ENCODE data around the gene OTUD4. TPM values are rescaled to one million over a fixed set of nuclear protein-coding genes. Genes with fewer than 3 reads are reported as not detected.
A peak's percentile ranks its signal among the peaks of the same experiment; 100 is the strongest.
"Not testable (repeated sequence)": the region's sequence is repeated elsewhere in the genome, so short reads cannot be mapped to it uniquely, and the experiment has no call there.

OTUD4 gene
- total RNA-seq, 1 donor = 77.1 TPM

- no peaks in the 10 kb centered on the region for H3K9me3 ChIP-seq (ENCODE audit: low read depth, low read length)
- H3K4me1 ChIP-seq (ENCODE audit: insufficient read depth, low read length) = no peaks in the 10 kb centered on the region
- no peak overlapping the region for H3K4me3 ChIP-seq (ENCODE audit: low read length)
- H3K27me3 ChIP-seq (ENCODE audit: insufficient read depth, low read length) = no peaks in the 10 kb centered on the region
Observed at GRCh38 chr4:145195167-145195952, 15.0 kb upstream of the OTUD4 start.

DNA sequence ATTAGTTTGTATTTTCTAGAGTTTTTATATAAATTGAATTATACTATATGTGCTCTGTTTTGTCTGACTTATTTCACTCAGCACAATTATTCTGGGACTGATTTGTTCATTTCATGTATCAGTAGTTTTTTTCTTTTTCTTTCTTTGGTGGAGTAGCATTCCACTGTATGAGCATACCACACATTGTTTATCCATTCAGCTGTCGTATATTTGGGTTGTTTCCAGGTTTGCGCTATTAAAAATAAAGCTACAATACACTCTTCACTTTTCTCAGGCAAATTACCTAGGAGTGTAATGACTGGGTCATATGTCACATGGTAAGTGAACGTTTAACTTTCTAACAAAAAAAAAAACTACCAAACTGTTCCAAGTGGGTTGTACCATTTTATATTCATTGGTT is 9.6 kb upstream of the OTUD4 start:
- no peaks in the 10 kb centered on the region for H3K9me3 ChIP-seq (ENCODE audit: low read depth, low read length)
- H3K27me3 ChIP-seq (ENCODE audit: insufficient read depth, low read length) = no peaks in the 10 kb centered on the region
- H3K4me1 ChIP-seq (ENCODE audit: insufficient read depth, low read length) = peaks cover 5% of the 10 kb centered on the region
- no peak overlapping the region for H3K4me3 ChIP-seq (ENCODE audit: low read length)

GRCh38 chr4:145186729-145187128 is 6.3 kb upstream of the OTUD4 start:
- H3K4me1 ChIP-seq (ENCODE audit: insufficient read depth, low read length) = peaks cover 5% of the 10 kb centered on the region
- H3K4me3 ChIP-seq (ENCODE audit: low read length) = no peak overlapping the region
- no peaks in the 10 kb centered on the region for H3K9me3 ChIP-seq (ENCODE audit: low read depth, low read length)
- no peaks in the 10 kb centered on the region for H3K27me3 ChIP-seq (ENCODE audit: insufficient read depth, low read length)

- Histone ChIP-seq H3K9me3 (ENCODE audit: low read depth, low read length) (no peaks in the 10 kb centered on the region), H3K27me3 (ENCODE audit: insufficient read depth, low read length) (no peaks in the 10 kb centered on the region), H3K4me3 (ENCODE audit: low read length) (no peak overlapping the region), H3K4me1 (ENCODE audit: insufficient read depth, low read length) (peaks cover 18% of the 10 kb centered on the region)
Observed at GRCh38 chr4:145183581-145183980, 3.2 kb upstream of the OTUD4 start.

GRCh38 chr4:145183023-145183422 is 2.6 kb upstream of the OTUD4 start:
- Histone ChIP-seq H3K4me1 (ENCODE audit: insufficient read depth, low read length) (peaks cover 24% of the 10 kb centered on the region), H3K27me3 (ENCODE audit: insufficient read depth, low read length) (no peaks in the 10 kb centered on the region), H3K9me3 (ENCODE audit: low read depth, low read length) (no peaks in the 10 kb centered on the region), H3K4me3 (ENCODE audit: low read length) (no peak overlapping the region)

GRCh38 chr4:145182222-145182621 is 1.8 kb upstream of the OTUD4 start:
- Histone ChIP-seq H3K9me3 (ENCODE audit: low read depth, low read length) (no peaks in the 10 kb centered on the region), H3K4me1 (ENCODE audit: insufficient read depth, low read length) (peaks cover 32% of the 10 kb centered on the region), H3K4me3 (ENCODE audit: low read length) (no peak overlapping the region), H3K27me3 (ENCODE audit: insufficient read depth, low read length) (no peaks in the 10 kb centered on the region)

GRCh38 chr4:145181091-145181501 is 707 bp upstream of the OTUD4 start:
- Histone ChIP-seq H3K4me1 (ENCODE audit: insufficient read depth, low read length) (peaks cover 38% of the 10 kb centered on the region), H3K27me3 (ENCODE audit: insufficient read depth, low read length) (no peaks in the 10 kb centered on the region), H3K4me3 (ENCODE audit: low read length) (peak overlapping the region; percentile 80), H3K9me3 (ENCODE audit: low read depth, low read length) (no peaks in the 10 kb centered on the region)

- H3K4me1 ChIP-seq (ENCODE audit: insufficient read depth, low read length) = peaks cover 46% of the 10 kb centered on the region
- H3K27me3 ChIP-seq (ENCODE audit: insufficient read depth, low read length); H3K9me3 ChIP-seq (ENCODE audit: low read depth, low read length): not testable (repeated sequence)
- H3K4me3 ChIP-seq (ENCODE audit: low read length) = peak overlapping the region; percentile 80
Observed at GRCh38 chr4:145179861-145180297, 510 bp downstream of the OTUD4 start.

DNA sequence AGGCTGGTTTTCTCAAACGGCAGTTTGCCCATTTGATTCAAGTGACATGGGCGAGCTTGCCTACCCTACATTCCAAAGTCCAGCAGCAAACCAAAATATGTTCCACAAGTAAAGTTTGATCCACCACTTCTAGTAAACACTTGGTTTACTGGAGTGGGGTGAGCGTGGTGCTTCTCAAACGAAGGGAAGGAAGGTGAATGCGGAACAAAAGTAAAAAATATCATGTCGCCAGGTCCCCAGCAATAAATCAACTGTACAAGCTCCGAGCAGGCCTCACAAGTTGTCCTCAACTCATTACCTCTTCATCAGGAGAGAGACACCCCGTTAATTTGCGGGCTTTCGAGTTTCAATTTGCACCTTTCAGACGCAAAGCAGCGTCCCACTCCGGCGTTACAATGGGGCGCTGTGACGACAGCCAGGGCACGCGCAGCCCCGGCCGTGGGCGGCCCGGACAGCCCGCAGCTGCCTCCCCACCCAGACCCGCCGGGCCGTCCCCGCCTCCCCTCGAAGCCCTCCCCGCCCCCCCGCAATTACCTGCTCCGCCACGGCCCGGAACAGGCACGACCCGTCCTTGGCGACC is 1.0 kb downstream of the OTUD4 start:
- H3K27me3 ChIP-seq (ENCODE audit: insufficient read depth, low read length) = no peaks in the 10 kb centered on the region
- no peaks in the 10 kb centered on the region for H3K9me3 ChIP-seq (ENCODE audit: low read depth, low read length)
- H3K4me1 ChIP-seq (ENCODE audit: insufficient read depth, low read length) = peaks cover 46% of the 10 kb centered on the region
- peak overlapping the region; percentile 80 for H3K4me3 ChIP-seq (ENCODE audit: low read length)

DNA sequence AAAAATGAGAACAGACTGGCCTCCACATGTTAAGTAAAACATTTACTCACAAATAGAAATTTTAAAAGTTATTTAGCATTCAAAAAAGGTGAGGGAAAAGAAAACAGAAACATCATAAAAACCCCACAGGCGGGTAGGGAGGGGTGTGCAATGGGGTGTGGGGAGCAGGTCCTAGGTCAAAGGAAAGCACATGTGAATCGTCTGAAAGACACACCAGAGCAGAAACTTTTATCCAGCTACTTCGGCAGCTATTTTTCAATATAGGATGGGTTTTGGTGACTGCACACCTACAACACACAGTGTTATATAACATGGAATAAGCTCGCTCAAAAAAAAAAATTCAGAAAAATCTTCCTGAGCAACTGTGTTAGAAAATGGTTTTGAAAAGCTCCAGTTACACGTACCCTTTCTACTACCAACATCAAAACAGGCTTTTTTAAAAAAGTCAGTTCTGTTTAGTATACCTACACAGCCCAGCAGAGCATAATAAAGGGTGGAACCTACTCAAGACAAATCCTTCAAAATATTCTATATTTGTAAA is 1.6 kb downstream of the OTUD4 start:
- no peaks in the 10 kb centered on the region for H3K9me3 ChIP-seq (ENCODE audit: low read depth, low read length)
- peak overlapping the region; percentile 80 for H3K4me3 ChIP-seq (ENCODE audit: low read length)
- peaks cover 46% of the 10 kb centered on the region for H3K4me1 ChIP-seq (ENCODE audit: insufficient read depth, low read length)
- no peaks in the 10 kb centered on the region for H3K27me3 ChIP-seq (ENCODE audit: insufficient read depth, low read length)

DNA sequence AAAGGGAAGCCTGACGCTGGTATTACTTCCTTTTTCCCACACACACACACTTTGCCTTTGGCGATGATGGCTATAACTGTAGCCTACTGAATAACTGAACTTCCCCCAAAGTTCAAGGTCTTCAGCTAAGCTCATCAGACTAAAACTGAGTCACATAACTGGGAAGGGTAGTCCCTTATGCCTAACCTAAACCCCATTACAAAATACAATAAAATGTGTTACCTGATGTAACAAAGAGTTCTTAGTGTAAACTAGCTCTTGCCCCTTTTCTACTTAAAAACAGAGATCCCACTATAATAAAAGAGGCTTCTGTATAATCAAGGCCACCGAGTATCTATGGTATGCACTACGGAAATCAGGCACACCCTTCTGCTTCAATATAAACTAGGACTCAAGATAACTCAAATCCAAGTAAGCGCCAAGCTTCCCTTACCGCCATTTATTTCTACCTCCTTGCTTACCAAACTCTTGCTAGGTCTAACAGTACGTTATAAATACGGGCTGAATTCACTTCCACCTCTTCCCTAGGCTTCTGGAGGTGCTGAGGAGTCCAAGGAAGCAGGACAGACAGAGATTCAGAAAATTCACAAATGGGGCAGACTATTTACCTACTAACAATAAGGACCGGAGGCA is 2.4 kb downstream of the OTUD4 start:
- no peaks in the 10 kb centered on the region for H3K27me3 ChIP-seq (ENCODE audit: insufficient read depth, low read length)
- H3K9me3 ChIP-seq (ENCODE audit: low read depth, low read length) = no peaks in the 10 kb centered on the region
- peaks cover 46% of the 10 kb centered on the region for H3K4me1 ChIP-seq (ENCODE audit: insufficient read depth, low read length)
- H3K4me3 ChIP-seq (ENCODE audit: low read length) = peak overlapping the region; percentile 80

GRCh38 chr4:145177511-145177905 is 2.9 kb downstream of the OTUD4 start:
- no peaks in the 10 kb centered on the region for H3K9me3 ChIP-seq (ENCODE audit: low read depth, low read length)
- no peaks in the 10 kb centered on the region for H3K27me3 ChIP-seq (ENCODE audit: insufficient read depth, low read length)
- peaks cover 46% of the 10 kb centered on the region for H3K4me1 ChIP-seq (ENCODE audit: insufficient read depth, low read length)
- no peak overlapping the region for H3K4me3 ChIP-seq (ENCODE audit: low read length)

- Histone ChIP-seq H3K4me1 (ENCODE audit: insufficient read depth, low read length) (peaks cover 46% of the 10 kb centered on the region), H3K27me3 (ENCODE audit: insufficient read depth, low read length) (no peaks in the 10 kb centered on the region), H3K9me3 (ENCODE audit: low read depth, low read length) (no peaks in the 10 kb centered on the region), H3K4me3 (ENCODE audit: low read length) (no peak overlapping the region)
Observed at GRCh38 chr4:145176641-145177432, 3.6 kb downstream of the OTUD4 start.

DNA sequence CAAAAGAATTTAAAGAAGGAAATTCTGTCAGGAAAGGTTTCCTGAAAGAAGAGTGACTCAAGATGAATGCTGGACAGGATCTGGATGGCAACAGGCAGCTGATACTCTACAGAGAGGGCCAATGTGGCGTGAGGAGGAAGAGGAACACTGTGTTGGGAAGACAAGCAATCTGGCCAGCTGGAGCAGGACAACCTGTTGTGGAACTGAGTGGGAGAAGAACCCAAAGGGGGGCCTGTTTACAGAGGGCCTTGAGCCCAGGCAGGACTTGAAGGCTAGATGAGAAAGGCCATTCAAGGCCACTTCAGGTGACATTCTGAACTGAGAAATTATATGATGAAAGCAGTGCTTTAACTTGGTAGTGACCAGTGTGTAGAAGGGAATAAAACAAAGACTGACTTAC is 8.5 kb downstream of the OTUD4 start:
- Histone ChIP-seq H3K9me3 (ENCODE audit: low read depth, low read length) (no peaks in the 10 kb centered on the region), H3K4me1 (ENCODE audit: insufficient read depth, low read length) (peaks cover 16% of the 10 kb centered on the region), H3K27me3 (ENCODE audit: insufficient read depth, low read length) (no peaks in the 10 kb centered on the region), H3K4me3 (ENCODE audit: low read length) (no peak overlapping the region)

DNA sequence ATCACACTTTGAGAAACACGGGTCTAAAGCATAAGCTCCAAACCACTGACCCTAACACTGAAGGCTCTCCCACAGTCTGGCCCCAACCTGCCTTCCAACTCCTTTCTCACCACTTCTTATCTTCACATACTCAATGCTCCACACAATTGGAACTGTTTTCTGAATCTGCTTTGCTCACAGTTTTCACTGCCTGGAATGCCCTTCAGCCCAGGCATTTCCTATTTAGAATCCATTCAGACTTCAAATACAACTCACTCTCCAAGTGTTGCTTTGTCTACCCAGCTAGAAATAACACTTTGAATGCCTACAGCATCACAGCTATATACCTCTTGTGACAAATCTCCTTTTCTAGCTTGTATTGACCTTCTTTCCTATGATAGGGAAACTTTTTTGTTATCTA is 10.2 kb downstream of the OTUD4 start:
- Histone ChIP-seq H3K4me3 (ENCODE audit: low read length) (no peak overlapping the region), H3K4me1 (ENCODE audit: insufficient read depth, low read length) (no peaks in the 10 kb centered on the region), H3K27me3 (ENCODE audit: insufficient read depth, low read length) (no peaks in the 10 kb centered on the region), H3K9me3 (ENCODE audit: low read depth, low read length) (no peaks in the 10 kb centered on the region)
